OCI-LY1 (cell line): ENCODE measurements around the gene C3orf49.

ENCODE experiments used
- H2AFZ ChIP-seq: fragments of 200-600 bp; sonication (generic), shearing (Covaris generic); 2 replicates; pipeline ENCODE4 v1.6.0; 2014; ENCODE audit warnings: antibody characterized with exemption, mild to moderate bottlenecking, low read length
- H3F3A ChIP-seq: fragments of 200-600 bp; sonication (generic), shearing (Covaris generic); 2 replicates; pipeline ENCODE4 v1.6.0; 2014; ENCODE audit warnings: mild to moderate bottlenecking, antibody characterized with exemption, low read length, moderate library complexity; ENCODE audit not compliant: insufficient read depth
- H3K27ac ChIP-seq: fragments of 200-600 bp; sonication (generic); 2 replicates; pipeline ENCODE4 v1.5.1; 2014; ENCODE audit warnings: low read length, mixed run types, mild to moderate bottlenecking, low read depth; ENCODE audit not compliant: poor library complexity, severe bottlenecking
- H3K27me3 ChIP-seq: fragments of 200-600 bp; sonication (generic); 2 replicates; pipeline ENCODE4 v1.6.0; 2014; ENCODE audit warnings: antibody characterized with exemption, mild to moderate bottlenecking, low read length, moderate library complexity; ENCODE audit not compliant: insufficient read depth
- H3K36me3 ChIP-seq: fragments of 200-600 bp; sonication (generic); 2 replicates; pipeline ENCODE4 v1.6.1; 2014; ENCODE audit warnings: mild to moderate bottlenecking, antibody characterized with exemption, low read length, moderate library complexity, mixed read lengths; ENCODE audit not compliant: insufficient read depth
- H3K4me1 ChIP-seq: fragments of 200-600 bp; sonication (generic); 2 replicates; pipeline ENCODE4 v1.5.1; 2014; ENCODE audit warnings: mild to moderate bottlenecking, low read length, moderate library complexity; ENCODE audit not compliant: insufficient read depth, severe bottlenecking
- H3K4me2 ChIP-seq: fragments of 200-600 bp; sonication (generic), shearing (Covaris generic); 2 replicates; pipeline ENCODE4 v1.6.1; 2014; ENCODE audit warnings: low read length
- H3K4me3 ChIP-seq: fragments of 200-600 bp; sonication (generic); 2 replicates; pipeline ENCODE4 v1.5.1; 2014; ENCODE audit warnings: low read length, low read depth, mild to moderate bottlenecking, mixed read lengths; ENCODE audit not compliant: poor library complexity, severe bottlenecking
- H3K79me2 ChIP-seq: fragments of 200-600 bp; shearing (Covaris generic); 2 replicates; pipeline ENCODE4 v1.6.1; 2016; ENCODE audit warnings: mixed run types, low read length, mixed read lengths; ENCODE audit not compliant: insufficient read depth
- H3K9ac ChIP-seq: fragments of 200-600 bp; sonication (generic), shearing (Covaris generic); 2 replicates; pipeline ENCODE4 v1.6.1; 2014; ENCODE audit warnings: mild to moderate bottlenecking, low read length, mixed read lengths
- H3K9me2 ChIP-seq: fragments of 200-600 bp; sonication (generic), shearing (Covaris generic); 2 replicates; pipeline ENCODE4 v1.6.1; 2014; ENCODE audit warnings: low read depth, mild to moderate bottlenecking, low read length, mixed read lengths
- H3K9me3 ChIP-seq: fragments of 200-600 bp; shearing (Covaris generic); 2 replicates; pipeline ENCODE4 v1.6.1; 2014; ENCODE audit warnings: low read length, mixed read lengths
- H4K20me1 ChIP-seq: fragments of 200-600 bp; sonication (generic), shearing (Covaris generic); 2 replicates; pipeline ENCODE4 v1.6.0; 2016; ENCODE audit warnings: mild to moderate bottlenecking, low read length; ENCODE audit not compliant: insufficient read depth
- EZH2 ChIP-seq: fragments of 200-600 bp; sonication (generic), shearing (Covaris generic); IDR thresholded peaks from 2 replicates; pipeline ENCODE4 v1.8.0; 2017; ENCODE audit warnings: borderline replicate concordance, mixed run types, mild to moderate bottlenecking, antibody characterized with exemption, low read length, moderate library complexity, mixed read lengths
- TF ChIP-seq, protein P1 (sequence below): fragments of 200-600 bp; sonication (generic), shearing (Covaris generic); IDR thresholded peaks from 2 replicates; pipeline ENCODE4 v1.5.1; 2017; ENCODE audit warnings: mild to moderate bottlenecking, antibody characterized with exemption, low read length, moderate library complexity, mixed read lengths

C3orf49 gene

DNA sequence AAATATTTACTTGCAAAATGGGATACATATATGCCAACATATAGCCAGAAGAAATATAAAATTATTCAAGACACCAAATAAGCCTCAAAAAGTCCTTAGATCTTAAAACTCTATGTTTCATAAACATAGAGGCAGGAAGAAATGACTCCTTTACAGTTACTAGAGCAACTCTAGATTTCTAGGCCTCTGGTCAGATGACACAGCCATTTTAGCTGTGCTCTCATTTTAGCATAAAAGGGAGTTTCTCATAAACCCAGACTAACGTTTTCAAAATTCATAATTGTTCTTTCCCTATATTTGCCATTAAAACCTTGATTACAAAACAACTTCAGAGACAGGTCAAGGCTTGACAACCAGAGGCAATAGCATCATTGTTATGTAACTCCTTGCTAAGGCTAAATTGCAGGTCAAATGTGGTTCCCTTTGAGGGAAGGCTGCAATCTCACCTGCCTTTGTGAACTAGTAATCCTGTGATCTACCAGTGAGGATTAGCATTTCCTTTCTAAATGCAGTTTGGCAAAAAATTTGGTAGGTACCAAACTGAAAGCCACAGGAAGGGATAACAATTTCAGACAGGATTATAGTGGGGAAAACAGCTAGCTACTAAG lies 36.3 kb downstream of the C3orf49 start:
- Histone ChIP-seq H3K79me2 (peaks cover 71% of the 10 kb centered on the region), H4K20me1 (no peaks in the 10 kb centered on the region), H2AFZ (no peak overlapping the region), H3K9ac (no peak overlapping the region), H3F3A (no peaks in the 10 kb centered on the region), H3K36me3 (peaks cover 23% of the 10 kb centered on the region), H3K27me3 (no peaks in the 10 kb centered on the region), H3K27ac (no peak overlapping the region), H3K4me3 (no peak overlapping the region), H3K4me2 (no peak overlapping the region), H3K9me3 (no peaks in the 10 kb centered on the region), H3K9me2 (no peaks in the 10 kb centered on the region), H3K4me1 (no peaks in the 10 kb centered on the region)
- no peak for TF ChIP-seq EZH2
- TF ChIP-seq, protein P1, sequence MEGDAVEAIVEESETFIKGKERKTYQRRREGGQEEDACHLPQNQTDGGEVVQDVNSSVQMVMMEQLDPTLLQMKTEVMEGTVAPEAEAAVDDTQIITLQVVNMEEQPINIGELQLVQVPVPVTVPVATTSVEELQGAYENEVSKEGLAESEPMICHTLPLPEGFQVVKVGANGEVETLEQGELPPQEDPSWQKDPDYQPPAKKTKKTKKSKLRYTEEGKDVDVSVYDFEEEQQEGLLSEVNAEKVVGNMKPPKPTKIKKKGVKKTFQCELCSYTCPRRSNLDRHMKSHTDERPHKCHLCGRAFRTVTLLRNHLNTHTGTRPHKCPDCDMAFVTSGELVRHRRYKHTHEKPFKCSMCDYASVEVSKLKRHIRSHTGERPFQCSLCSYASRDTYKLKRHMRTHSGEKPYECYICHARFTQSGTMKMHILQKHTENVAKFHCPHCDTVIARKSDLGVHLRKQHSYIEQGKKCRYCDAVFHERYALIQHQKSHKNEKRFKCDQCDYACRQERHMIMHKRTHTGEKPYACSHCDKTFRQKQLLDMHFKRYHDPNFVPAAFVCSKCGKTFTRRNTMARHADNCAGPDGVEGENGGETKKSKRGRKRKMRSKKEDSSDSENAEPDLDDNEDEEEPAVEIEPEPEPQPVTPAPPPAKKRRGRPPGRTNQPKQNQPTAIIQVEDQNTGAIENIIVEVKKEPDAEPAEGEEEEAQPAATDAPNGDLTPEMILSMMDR = no peak

DNA sequence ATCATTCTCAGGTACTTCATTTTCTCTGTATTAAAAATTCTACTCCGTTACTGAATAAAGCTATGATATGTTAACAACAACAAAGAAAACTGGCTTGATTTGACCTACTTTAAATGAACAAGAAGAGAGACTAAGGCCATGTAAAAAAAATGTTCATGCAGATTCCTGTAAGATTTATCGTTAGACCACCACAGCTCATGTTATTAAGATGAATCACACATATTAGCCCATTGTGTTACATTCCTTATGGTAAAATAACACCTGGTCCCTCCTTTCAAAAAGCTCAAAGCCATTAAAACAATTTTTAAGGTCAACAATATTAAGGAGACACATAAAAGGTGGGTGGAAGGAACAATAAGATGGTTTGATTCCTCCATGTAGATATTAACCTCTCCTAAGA lies 38.2 kb downstream of the C3orf49 start:
- Histone ChIP-seq H3F3A (no peaks in the 10 kb centered on the region), H3K4me3 (no peak overlapping the region), H3K4me1 (peaks cover 12% of the 10 kb centered on the region), H3K27ac (no peak overlapping the region), H3K9me2 (no peaks in the 10 kb centered on the region), H3K9ac (no peak overlapping the region), H3K9me3 (no peaks in the 10 kb centered on the region), H3K79me2 (peaks cover 80% of the 10 kb centered on the region), H3K36me3 (peaks cover 12% of the 10 kb centered on the region), H2AFZ (no peak overlapping the region), H3K27me3 (no peaks in the 10 kb centered on the region), H4K20me1 (no peaks in the 10 kb centered on the region), H3K4me2 (no peak overlapping the region)
- no peak for TF ChIP-seq EZH2
- TF ChIP-seq, protein P1 = no peak

DNA sequence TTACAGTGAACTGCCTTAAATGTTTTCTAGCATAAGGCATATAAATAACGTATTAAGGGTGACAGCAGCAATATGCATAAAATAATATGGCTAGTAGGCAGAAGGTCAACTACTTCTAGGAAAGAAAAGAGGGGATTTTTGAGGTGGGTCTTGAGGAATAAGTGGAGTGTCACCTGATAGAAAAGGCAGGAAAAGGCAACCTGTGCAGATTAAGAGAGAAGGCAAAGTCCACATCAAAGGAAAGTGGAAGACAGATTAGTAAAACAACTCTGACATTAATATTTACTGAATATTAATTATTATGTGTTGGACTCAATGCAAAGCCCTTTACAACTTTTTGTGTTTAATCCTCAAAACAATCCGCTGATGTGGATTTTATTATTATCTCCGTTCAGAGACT lies 41.7 kb downstream of the C3orf49 start:
- H3K4me2 ChIP-seq = no peak overlapping the region
- no peak overlapping the region for H3K9ac ChIP-seq
- H2AFZ ChIP-seq = no peak overlapping the region
- H3K9me2 ChIP-seq = no peaks in the 10 kb centered on the region
- no peaks in the 10 kb centered on the region for H4K20me1 ChIP-seq
- no peaks in the 10 kb centered on the region for H3K9me3 ChIP-seq
- peaks cover 25% of the 10 kb centered on the region for H3K4me1 ChIP-seq
- H3K36me3 ChIP-seq = peaks cover 7% of the 10 kb centered on the region; the same call in 1 of the 2 replicates
- H3K79me2 ChIP-seq = peaks cover 83% of the 10 kb centered on the region
- no peak overlapping the region for H3K27ac ChIP-seq
- no peak for TF ChIP-seq EZH2
- TF ChIP-seq, protein P1 = no peak
- no peaks in the 10 kb centered on the region for H3K27me3 ChIP-seq
- H3K4me3 ChIP-seq = no peak overlapping the region
- H3F3A ChIP-seq = no peaks in the 10 kb centered on the region
